ENCODE measurements around the gene RNF223. TPM values are rescaled to one million over a fixed set of nuclear protein-coding genes. Genes with fewer than 3 reads are reported as not detected.

RNF223 gene
- total and polyA plus RNA-seq, 2 donors (not counting 3 experiments of a cell fraction or from before 2014, with no cell fraction given): not detected

DNA sequence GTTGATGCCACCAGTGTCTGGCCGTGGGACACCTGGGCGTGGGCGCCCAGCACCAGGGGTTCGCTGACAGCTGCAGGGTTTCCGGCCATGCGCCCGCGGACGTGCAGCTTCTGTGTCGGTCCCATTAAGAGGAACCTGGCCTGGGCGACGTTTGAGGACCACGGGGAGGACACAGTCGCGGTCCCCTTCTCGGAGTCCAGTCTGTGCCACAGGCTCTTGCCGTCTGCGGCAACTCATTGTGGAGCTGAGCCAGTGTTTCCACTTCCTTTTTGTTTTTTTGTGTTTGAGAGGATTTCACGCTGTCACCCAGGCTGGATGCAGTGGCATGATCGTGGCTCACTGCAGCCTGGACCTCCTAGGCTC is 43.3 kb upstream of the RNF223 start:
- Histone ChIP-seq H4K20me1 (replicated peaks; ENCODE audit: control insufficient read depth, extremely low read depth, insufficient read depth, low read length) (no peaks in the 10 kb centered on the region), H3K36me3 (ENCODE audit: control insufficient read depth in 2 of 2, extremely low read depth in 1 of 2, insufficient read depth in 2 of 2, low read length in 2 of 2) (no peaks in the 10 kb centered on the region), H2AFZ (ENCODE audit: low read depth, low read length) (no peak overlapping the region), H3K9ac (replicated peaks; ENCODE audit: extremely low read depth, insufficient read depth, low read length) (no peak overlapping the region), H3K27me3 (ENCODE audit: control insufficient read depth in 2 of 2, insufficient read depth in 2 of 2, low read length in 2 of 2) (peaks cover 0 to 2% of the 10 kb centered on the region in 2 experiments), H3K9me3 (replicated peaks; ENCODE audit: control insufficient read depth, insufficient read depth, low read length) (no peaks in the 10 kb centered on the region), H3K79me2 (ENCODE audit: control insufficient read depth, insufficient read depth, low read length) (peaks cover under 1% of the 10 kb centered on the region), H3K4me3 (replicated peaks in 1 of 3; ENCODE audit: insufficient read depth in 1 of 3, low read depth in 1 of 3, low read length in 3 of 3) (no peak overlapping the region), H3K4me2 (ENCODE audit: insufficient read depth, low read length) (no peak overlapping the region), H3K4me1 (ENCODE audit: control insufficient read depth, extremely low read depth, insufficient read depth, low read length) (no peaks in the 10 kb centered on the region), H3K9me1 (replicated peaks; ENCODE audit: control insufficient read depth, extremely low read depth, insufficient read depth, low read length) (no peaks in the 10 kb centered on the region), H3K27ac (ENCODE audit: insufficient read depth, low read depth, low read length) (no peak overlapping the region)
- CTCF ChIA-PET: interaction anchor here (0.7 to 6.9 kb wide), 2 partner anchors 114 to 175 kb away, joined by 3 to 286 read pairs; no protein-coding TSS in a partner anchor
- FAIRE-seq (no peak), DNase-seq (ENCODE audit: low read depth, low spot score) (no peak)
- TF ChIP-seq EZH2 (IDR thresholded peaks at IDR 0.05; ENCODE audit: borderline replicate concordance, low read depth, low read length, severe bottlenecking) (no peak), POLR2AphosphoS5 (IDR thresholded peaks at IDR 0.05; ENCODE audit: insufficient read depth, low read depth, low read length) (no peak), FOS (IDR thresholded peaks at IDR 0.05; ENCODE audit: borderline replicate concordance, insufficient read depth, low read length) (no peak), GATA2 (IDR thresholded peaks at IDR 0.05; ENCODE audit: insufficient read depth, insufficient read length, low read depth, low read length) (no peak), JUN (IDR thresholded peaks at IDR 0.05; ENCODE audit: borderline replicate concordance, insufficient read depth, insufficient read length, low read depth) (no peak), POLR2A (IDR thresholded peaks at IDR 0.05; ENCODE audit: low read depth, low read length) (no peak)
- TF ChIP-seq, protein P1, sequence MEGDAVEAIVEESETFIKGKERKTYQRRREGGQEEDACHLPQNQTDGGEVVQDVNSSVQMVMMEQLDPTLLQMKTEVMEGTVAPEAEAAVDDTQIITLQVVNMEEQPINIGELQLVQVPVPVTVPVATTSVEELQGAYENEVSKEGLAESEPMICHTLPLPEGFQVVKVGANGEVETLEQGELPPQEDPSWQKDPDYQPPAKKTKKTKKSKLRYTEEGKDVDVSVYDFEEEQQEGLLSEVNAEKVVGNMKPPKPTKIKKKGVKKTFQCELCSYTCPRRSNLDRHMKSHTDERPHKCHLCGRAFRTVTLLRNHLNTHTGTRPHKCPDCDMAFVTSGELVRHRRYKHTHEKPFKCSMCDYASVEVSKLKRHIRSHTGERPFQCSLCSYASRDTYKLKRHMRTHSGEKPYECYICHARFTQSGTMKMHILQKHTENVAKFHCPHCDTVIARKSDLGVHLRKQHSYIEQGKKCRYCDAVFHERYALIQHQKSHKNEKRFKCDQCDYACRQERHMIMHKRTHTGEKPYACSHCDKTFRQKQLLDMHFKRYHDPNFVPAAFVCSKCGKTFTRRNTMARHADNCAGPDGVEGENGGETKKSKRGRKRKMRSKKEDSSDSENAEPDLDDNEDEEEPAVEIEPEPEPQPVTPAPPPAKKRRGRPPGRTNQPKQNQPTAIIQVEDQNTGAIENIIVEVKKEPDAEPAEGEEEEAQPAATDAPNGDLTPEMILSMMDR (IDR thresholded peaks at IDR 0.05; ENCODE audit: extremely low read depth in 1 of 2, insufficient read depth in 1 of 2, low read depth in 1 of 2, low read length in 2 of 2): no peak
- TF ChIP-seq, protein P2, sequence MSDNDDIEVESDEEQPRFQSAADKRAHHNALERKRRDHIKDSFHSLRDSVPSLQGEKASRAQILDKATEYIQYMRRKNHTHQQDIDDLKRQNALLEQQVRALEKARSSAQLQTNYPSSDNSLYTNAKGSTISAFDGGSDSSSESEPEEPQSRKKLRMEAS (IDR thresholded peaks at IDR 0.05; ENCODE audit: insufficient read depth, insufficient read length): no peak
- no TSS peak for BruUV-seq (replicated peaks)
- dilution Hi-C loops (cut with MboI; ENCODE audit: extremely low pct_ligation_motif_present, low sequenced_read_pairs): no loop called here
- intact Hi-C loops (cut with micrococcal nuclease): loop anchor here (2.0 to 5.0 kb wide), 5 partner anchors 39 to 133 kb away; no protein-coding TSS in a partner anchor
- POLR2A ChIA-PET: no interaction called here
